NCI-H2029 treated with DMSO at 0.1 percent for 48 hours (cell line): ENCODE measurements around the gene ATP9B.
"Not testable (repeated sequence)": the region's sequence is repeated elsewhere in the genome, so short reads cannot be mapped to it uniquely, and the experiment has no call there.

Source experiments
- DNase-seq: peaks from one replicate; lab custom pipeline; 2025; lab: John Stamatoyannopoulos, UW

The ATP9B gene

DNA sequence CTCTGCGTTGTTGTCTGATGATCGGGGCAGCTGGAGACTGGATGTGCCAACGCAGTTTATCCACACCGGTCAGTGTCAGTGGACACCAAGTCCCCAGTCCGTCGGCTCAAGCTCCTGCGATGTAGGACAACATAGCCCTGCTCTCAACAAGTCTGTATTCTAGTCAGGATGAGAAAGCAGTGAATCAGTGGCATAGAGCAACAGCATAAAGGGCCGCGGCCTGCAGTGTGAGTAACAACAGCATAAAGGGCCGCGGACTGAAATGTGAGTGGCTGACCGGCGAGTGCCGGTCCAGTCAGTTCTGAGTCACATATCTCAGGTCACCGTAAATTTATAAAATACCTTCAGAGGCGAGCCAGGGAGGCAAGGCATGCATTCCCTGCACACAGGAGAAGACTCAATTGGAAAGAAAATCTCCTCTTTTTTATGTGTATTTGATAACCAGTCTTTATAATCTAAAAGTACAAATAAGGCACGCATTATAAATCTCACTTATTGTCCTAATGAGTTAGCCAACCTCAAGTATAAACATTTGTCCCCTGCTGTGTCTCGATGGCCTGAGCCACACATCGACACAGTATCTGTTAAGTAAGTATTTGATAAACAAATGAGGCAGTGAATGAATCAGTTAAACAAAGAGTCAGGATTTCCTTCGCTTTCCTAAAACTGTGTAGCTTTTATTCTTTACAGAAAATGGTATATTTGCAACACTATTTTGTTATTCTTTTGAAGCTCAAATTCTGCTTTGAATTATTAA is 292.8 kb downstream of the ATP9B start:
- DNase-seq = no peak

GRCh38 chr18:79365701-79366100 is 296.5 kb downstream of the ATP9B start:
- DNase-seq = no peak

GRCh38 chr18:79366177-79367094 is 297.2 kb downstream of the ATP9B start:
- DNase-seq = no peak

- no peak for DNase-seq
Measured at GRCh38 chr18:79367480-79367879, 298.3 kb downstream of the ATP9B start.

DNA sequence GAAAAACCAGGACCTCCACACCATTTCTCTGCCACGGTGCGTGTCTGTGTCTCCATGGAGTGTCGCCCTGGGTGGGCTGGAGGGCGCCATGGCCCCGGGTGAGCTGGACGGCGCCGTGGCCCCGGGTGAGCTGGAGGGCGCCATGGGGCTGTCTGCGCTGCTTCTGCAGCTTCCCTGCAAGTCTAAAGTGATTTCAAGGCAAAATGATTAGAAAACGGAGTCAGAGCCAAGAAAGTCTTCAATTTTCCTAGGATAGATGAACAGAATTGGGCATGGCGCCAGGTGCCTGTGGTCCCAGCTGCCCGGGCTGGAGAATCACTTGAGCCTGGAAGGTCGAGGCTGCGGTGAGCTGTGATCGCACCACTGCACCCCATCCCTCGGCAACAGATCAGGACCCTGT is 298.8 kb downstream of the ATP9B start:
- no peak for DNase-seq

DNA sequence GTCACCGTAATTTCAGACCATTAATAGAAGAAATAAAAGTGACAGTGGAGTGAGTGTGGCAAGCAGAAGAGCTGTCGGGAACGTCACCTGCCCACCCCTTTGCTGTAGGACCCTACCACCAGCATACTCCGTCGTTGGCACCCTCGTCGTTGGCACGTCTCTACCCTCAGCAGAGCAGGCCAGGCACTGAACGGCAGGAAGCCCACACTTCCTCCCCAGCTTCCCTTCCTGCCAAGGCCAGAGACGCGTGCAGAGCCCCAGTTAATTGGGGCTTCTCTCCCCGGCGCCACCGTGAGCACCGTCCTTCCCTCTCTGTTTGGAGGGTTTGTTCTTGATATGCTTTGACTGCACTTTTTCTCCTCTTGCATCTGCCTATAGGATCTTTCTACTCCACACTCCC is 299.5 kb downstream of the ATP9B start:
- DNase-seq = no peak

GRCh38 chr18:79371561-79372121 is 302.4 kb downstream of the ATP9B start:
- no peak for DNase-seq

GRCh38 chr18:79372461-79372860 is 303.3 kb downstream of the ATP9B start:
- no peak for DNase-seq

DNA sequence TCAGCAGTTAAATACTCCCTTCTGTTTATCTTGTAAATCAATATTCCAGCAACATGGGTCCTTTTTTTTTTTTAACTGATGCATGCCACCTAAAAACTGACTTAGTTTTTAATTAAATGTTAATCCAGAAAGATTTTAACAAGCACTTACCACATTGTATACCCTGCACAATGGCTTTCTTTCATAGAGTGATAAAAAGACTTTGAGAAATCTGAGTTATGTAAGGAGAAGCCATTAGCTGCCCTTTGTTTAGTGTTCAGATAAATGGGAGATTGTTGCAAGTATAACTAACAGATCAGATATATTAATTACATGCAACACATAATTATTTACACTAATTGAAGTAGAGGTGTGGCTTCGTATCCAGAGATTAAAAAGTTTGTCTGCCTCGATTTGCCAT is 303.8 kb downstream of the ATP9B start:
- no peak for DNase-seq

DNA sequence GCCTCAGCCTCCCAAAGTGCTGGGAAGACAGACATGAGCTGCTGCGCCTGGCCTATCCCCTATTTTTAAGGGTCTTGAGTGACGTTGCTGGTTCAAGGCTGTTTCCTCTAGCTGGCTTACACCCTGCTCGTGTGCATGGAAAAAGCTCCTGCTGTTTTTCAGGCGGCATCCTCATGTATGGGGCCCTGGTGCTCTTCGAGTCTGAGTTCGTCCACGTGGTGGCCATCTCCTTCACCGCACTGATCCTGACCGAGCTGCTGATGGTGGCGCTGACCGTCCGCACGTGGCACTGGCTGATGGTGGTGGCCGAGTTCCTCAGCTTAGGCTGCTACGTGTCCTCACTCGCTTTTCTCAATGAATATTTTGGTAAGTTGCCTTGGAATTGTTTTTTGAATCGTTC is 304.5 kb downstream of the ATP9B start:
- no peak for DNase-seq

- no peak for DNase-seq
Measured at GRCh38 chr18:79374408-79375171, 305.4 kb downstream of the ATP9B start.

DNA sequence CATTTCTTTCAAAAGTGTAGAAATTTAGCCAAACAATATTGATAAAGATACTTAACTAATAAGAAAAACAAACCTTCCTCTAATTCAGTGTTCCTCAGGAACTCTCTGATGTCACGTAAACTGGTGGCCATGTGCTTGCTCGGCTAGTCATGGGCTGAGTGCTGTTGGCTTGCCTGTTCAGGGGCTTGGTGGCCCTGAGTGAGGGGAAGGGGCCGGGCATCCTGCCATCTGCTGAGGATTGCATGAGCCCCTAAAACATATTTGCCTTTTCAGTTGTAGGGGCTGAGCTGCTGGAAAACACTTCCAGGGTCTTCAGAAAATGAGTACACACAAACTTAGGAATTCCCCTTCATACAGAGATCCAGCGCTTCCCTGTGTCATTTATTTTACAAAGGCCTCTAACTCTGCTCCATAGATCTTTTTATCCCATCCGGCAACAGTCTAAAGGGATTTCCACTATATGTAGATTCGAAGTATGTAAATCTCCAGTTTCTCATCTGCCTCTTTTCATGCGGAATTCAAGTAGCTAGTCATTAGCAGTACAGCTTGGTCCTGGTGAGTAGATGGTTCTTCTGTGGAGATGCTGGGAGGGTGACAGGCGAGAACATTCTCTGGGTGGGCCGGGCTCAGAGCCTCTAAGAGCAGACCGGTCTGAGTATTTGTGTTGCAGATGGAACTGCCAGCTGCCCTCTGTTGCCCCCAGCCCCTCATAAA is 306.4 kb downstream of the ATP9B start:
- DNase-seq = no peak

GRCh38 chr18:79376661-79377060 is 307.5 kb downstream of the ATP9B start:
- DNase-seq = not testable (repeated sequence)

DNA sequence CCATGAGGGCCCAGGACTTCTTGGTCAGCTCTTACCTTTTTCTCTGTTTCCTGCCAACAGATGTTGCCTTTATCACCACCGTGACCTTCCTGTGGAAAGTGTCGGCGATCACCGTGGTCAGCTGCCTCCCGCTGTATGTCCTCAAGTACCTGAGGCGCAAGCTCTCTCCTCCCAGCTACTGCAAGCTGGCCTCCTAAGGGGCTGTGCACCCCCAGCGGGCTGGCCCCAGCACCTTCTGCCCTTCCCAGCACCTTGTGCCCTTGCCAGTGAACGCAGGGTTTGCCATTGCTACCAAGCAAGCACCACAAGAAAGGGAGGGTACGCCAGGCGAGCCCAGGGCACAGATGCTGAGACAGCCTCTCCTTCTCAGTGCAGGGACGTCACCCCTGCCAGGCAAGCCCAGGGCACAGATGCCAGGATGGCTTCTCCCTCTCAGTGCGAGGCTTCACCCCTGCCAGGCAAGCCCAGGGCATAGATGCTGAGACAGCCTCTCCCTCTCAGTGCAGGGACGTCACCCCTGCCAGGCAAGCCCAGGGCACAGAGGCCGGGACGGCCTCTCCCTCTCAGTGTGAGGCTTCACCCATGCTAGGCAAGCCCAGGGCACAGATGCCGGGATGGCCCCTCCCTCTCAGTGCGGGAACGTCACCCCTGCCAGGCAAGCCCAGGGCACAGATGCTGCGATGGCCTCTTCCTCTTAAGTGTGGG is 308.1 kb downstream of the ATP9B start:
- no peak for DNase-seq

- no peak for DNase-seq
Measured at GRCh38 chr18:79378536-79379250, 309.5 kb downstream of the ATP9B start.

DNA sequence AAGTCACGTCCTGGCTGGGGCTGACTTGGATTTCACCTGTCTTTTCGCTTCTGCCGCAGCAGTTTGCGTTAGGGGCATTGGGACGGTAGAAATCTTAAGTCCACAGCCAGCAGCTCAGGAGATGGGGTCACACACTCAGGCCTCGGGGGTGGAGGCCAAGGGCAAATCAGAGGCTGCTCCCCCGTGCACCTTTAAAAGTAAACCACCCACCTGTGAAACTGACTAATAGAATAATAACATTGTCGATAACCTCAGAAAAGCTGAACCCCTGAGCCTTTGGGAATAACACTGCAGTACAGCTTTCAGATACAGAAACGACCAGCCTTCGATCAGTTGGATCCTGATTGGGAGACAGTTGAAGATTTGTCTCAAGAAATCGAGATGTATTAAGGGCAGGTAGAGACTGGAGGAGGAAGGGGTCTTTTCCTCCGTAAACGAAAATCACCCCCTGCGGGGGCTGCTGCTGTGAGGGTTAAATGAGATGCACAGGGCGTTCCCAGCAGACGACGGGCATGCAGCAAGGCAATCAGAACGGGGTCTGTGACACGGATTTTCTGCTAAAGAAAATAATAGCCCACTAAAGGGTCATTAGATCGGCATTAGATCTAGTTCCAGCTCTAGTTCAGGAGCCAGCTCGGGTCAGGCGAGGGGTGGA is 310.2 kb downstream of the ATP9B start:
- no peak for DNase-seq

GRCh38 chr18:79379931-79380815 is 311.0 kb downstream of the ATP9B start:
- DNase-seq = no peak
